GM21619 (cell line): Measurements from ENCODE around the gene SLC13A4.

Experiments
- ATAC-seq: cut with Tn5 transposase; IDR thresholded peaks from one replicate; pipeline ENCODE4 v1.9.1; 2021; ENCODE audit not compliant: unreplicated experiment

SLC13A4 gene

GRCh38 chr7:135721198-135721820, 6.7 kb downstream of the SLC13A4 start:
- ATAC-seq, result no peak

GRCh38 chr7:135719688-135720087, 8.3 kb downstream of the SLC13A4 start:
- no peak for ATAC-seq

GRCh38 chr7:135718794-135719437, 9.1 kb downstream of the SLC13A4 start:
- no peak for ATAC-seq

- ATAC-seq, result no peak
Measured at GRCh38 chr7:135718219-135718618, 9.8 kb downstream of the SLC13A4 start.

GRCh38 chr7:135717693-135718092, 10.3 kb downstream of the SLC13A4 start:
- ATAC-seq, result no peak

GRCh38 chr7:135716677-135717238, 11.2 kb downstream of the SLC13A4 start:
- ATAC-seq, result no peak

GRCh38 chr7:135715673-135716072, 12.3 kb downstream of the SLC13A4 start:
- no peak for ATAC-seq

GRCh38 chr7:135715055-135715522, 12.9 kb downstream of the SLC13A4 start:
- ATAC-seq, result no peak

GRCh38 chr7:135714534-135715009, 13.4 kb downstream of the SLC13A4 start:
- no peak for ATAC-seq

GRCh38 chr7:135713836-135714470, 14.0 kb downstream of the SLC13A4 start:
- no peak for ATAC-seq

- no peak for ATAC-seq
Measured at GRCh38 chr7:135712796-135713195, 15.2 kb downstream of the SLC13A4 start.

GRCh38 chr7:135712182-135712782, 15.7 kb downstream of the SLC13A4 start:
- ATAC-seq, result no peak

- ATAC-seq, result no peak
Measured at GRCh38 chr7:135711139-135711469, 16.9 kb downstream of the SLC13A4 start.

GRCh38 chr7:135710417-135711138, 17.4 kb downstream of the SLC13A4 start:
- no peak for ATAC-seq

- ATAC-seq, result no peak
Measured at GRCh38 chr7:135709508-135709907, 18.5 kb downstream of the SLC13A4 start.

- ATAC-seq, result no peak
Measured at GRCh38 chr7:135708041-135708440, 19.9 kb downstream of the SLC13A4 start.

- ATAC-seq, result no peak
Measured at GRCh38 chr7:135707570-135707966, 20.4 kb downstream of the SLC13A4 start.

GRCh38 chr7:135706858-135707569, 21.0 kb downstream of the SLC13A4 start:
- no peak for ATAC-seq

GRCh38 chr7:135706038-135706742, 21.8 kb downstream of the SLC13A4 start:
- ATAC-seq, result no peak

- no peak for ATAC-seq
Measured at GRCh38 chr7:135704698-135705097, 23.3 kb downstream of the SLC13A4 start.
